ENCODE data around the gene TPK1.

DNA sequence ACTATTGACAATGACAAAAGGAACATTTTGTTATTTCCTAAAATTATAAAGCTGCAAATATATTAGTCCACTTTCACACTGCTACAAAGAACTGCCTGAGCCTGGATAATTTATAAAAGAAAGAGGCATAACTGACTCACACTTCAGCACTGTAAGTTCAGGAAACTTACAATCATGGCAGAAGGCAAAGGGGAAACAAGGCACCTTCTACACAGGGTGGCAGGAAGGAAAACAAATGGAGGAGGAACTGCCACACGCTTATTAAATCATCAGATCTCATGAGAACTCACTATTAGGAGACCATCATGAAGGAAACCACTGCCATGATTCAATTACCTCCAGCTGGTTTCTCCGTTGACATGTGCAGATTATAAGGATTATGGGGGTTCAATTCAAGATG lies 203.1 kb downstream of the TPK1 start:
- no peak for TF ChIP-seq CTCF (IDR thresholded peaks at IDR 0.05; ENCODE audit: control extremely low read depth in 1 of 3, insufficient read depth in 1 of 3, low read depth in 1 of 3, low read length in 3 of 3)
- no peak for TF ChIP-seq EGR1 (IDR thresholded peaks at IDR 0.05; ENCODE audit: borderline replicate concordance, low read depth, low read length)
- TF ChIP-seq CHD2 (IDR thresholded peaks at IDR 0.05; ENCODE audit: low read length): no peak
- no peak for TF ChIP-seq YY1 (IDR thresholded peaks at IDR 0.05; ENCODE audit: low read depth, low read length)

All from H1 (cell line).